Measurements from ENCODE around the gene KRT82. TPM values are rescaled to one million over a fixed set of nuclear protein-coding genes. Genes with fewer than 3 reads are reported as not detected.

KRT82 gene
- total RNA-seq, 1 donor from 2014 or later, result not detected

DNA sequence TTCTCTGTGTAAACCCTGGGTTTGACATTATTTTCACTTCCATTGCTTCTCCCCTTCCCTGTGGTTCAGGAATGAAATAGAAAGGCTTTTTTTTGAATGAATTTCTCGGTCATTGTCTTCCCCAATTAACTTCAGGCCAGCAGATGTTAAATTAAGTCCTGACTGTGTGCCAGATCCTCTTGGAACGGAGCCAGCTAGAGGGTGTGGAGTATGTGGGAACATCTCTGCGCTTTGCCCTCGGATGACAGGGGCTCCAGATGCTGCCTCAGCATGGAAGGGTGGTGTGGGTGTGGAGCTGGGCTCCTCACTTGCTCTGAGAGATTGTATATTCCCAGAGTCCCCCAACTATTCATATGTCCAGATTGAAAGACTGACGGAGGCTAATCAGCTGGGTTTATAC, 51.9 kb downstream of the KRT82 start:
- TF ChIP-seq, protein P1, sequence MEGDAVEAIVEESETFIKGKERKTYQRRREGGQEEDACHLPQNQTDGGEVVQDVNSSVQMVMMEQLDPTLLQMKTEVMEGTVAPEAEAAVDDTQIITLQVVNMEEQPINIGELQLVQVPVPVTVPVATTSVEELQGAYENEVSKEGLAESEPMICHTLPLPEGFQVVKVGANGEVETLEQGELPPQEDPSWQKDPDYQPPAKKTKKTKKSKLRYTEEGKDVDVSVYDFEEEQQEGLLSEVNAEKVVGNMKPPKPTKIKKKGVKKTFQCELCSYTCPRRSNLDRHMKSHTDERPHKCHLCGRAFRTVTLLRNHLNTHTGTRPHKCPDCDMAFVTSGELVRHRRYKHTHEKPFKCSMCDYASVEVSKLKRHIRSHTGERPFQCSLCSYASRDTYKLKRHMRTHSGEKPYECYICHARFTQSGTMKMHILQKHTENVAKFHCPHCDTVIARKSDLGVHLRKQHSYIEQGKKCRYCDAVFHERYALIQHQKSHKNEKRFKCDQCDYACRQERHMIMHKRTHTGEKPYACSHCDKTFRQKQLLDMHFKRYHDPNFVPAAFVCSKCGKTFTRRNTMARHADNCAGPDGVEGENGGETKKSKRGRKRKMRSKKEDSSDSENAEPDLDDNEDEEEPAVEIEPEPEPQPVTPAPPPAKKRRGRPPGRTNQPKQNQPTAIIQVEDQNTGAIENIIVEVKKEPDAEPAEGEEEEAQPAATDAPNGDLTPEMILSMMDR (conservative IDR thresholded peaks at IDR 0.05), result no peak
- Mint-ChIP-seq H3K9me3 (no peaks in the 10 kb centered on the region), H3K4me3 (no peak overlapping the region), H3K36me3 (ENCODE audit: low read depth) (no peaks in the 10 kb centered on the region), H3K4me1 (no peaks in the 10 kb centered on the region), H3K27ac (ENCODE audit: unreplicated experiment) (no peak overlapping the region), H3K27me3 (ENCODE audit: low read depth) (peaks cover 24% of the 10 kb centered on the region)
- DNase-seq (ENCODE audit: low read depth, low spot score), result no peak

DNA sequence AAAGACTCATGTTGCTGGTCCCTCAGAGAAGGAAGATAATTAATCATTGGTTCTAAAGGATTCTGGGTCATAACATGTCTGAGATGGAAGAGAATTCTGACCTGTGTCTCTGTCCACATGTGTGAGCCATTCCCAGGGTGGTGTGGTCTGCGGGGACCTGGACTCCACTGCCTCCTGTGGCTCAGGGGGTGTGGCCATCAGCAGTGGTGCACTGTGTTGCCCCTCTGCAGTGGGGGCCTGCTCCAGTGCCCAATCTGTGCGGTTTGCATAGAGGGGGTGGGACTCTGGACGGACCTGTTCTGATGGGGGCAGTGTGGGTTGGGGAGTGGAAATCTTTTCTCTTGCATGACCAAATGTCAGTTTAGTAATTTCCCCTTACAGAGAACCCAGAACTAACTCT, 52.4 kb downstream of the KRT82 start:
- DNase-seq (ENCODE audit: low read depth, low spot score), result no peak
- no peaks in the 10 kb centered on the region for H3K4me1 Mint-ChIP-seq
- H3K27me3 Mint-ChIP-seq (ENCODE audit: low read depth), result peaks cover 28% of the 10 kb centered on the region
- H3K4me3 Mint-ChIP-seq, result no peak overlapping the region
- H3K9me3 Mint-ChIP-seq, result no peaks in the 10 kb centered on the region
- TF ChIP-seq, protein P1 (conservative IDR thresholded peaks at IDR 0.05), result no peak
- H3K27ac Mint-ChIP-seq (ENCODE audit: unreplicated experiment), result no peak overlapping the region
- H3K36me3 Mint-ChIP-seq (ENCODE audit: low read depth), result no peaks in the 10 kb centered on the region

DNA sequence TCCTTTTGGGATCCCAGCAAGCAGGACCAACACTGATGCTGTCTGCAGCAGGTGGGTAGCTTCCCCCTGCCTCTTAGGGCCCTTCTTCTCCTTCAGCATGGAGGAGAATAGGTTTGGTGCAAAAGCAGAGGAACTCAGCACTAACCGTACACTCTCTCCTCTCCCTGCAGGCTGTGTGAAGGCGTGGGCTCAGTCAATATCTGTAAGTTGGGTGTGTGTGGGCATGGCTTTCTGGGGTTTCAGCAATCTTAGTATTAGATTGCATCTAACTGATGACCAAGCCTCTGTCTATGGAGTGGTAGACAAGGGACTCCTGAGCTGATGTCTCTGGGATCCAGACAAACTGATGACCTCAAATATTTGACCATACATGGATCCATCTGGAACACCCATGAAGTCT, 53.2 kb downstream of the KRT82 start:
- no peaks in the 10 kb centered on the region for H3K36me3 Mint-ChIP-seq (ENCODE audit: low read depth)

DNA sequence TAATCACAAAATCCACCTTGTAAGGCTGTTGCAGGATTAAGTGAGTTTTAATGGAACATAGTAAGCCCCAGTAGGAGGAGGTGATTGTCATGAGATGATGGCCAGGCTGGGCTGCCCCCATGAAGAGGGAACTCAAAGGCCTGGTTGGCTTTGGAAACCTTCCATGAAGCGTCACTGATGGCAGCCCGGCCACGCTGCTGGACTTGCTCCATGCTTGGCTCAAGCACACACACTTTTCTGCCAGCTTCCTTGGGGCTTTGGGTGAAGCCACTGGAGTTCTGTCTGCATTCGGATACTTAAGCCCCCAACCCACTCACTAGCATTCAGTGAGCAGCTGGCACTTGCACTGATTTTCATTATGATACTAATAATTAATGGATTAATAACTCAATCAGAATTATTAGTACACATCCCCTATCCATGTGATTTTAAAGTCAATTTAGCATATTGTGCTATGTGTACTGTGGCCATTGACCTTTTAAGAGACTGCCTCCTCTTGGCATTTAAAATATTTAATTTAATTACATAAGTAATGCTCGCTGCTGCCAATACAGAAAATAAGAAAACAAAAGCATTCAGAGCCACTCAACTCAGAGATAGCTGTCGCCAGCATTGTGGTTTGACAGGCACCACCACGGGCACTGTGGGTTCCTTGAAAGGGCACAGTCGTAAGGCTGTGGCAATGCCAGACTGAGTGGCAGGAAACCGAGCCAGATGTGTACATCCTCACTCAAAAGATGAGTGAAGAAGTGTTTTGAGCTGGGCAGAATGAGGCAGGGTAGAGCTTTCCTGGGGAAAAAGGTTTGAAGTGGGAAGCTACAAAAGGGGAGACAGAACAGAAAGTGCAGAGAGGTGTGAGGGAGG, 54.7 kb downstream of the KRT82 start:
- TF ChIP-seq, protein P1 (conservative IDR thresholded peaks at IDR 0.05), result no peak
- Mint-ChIP-seq H3K4me3 (no peak overlapping the region), H3K27ac (ENCODE audit: unreplicated experiment) (no peak overlapping the region), H3K4me1 (no peaks in the 10 kb centered on the region), H3K9me3 (no peaks in the 10 kb centered on the region), H3K27me3 (ENCODE audit: low read depth) (peaks cover 34% of the 10 kb centered on the region), H3K36me3 (ENCODE audit: low read depth) (no peaks in the 10 kb centered on the region)
- DNase-seq (ENCODE audit: low read depth, low spot score), result no peak

More for the DNA sequence above, 53.2 kb downstream of the KRT82 start:
- TF ChIP-seq, protein P1 (conservative IDR thresholded peaks at IDR 0.05), result no peak
- Mint-ChIP-seq H3K27ac (ENCODE audit: unreplicated experiment) (no peak overlapping the region), H3K4me3 (no peak overlapping the region), H3K4me1 (no peaks in the 10 kb centered on the region), H3K27me3 (ENCODE audit: low read depth) (peaks cover 32% of the 10 kb centered on the region), H3K9me3 (no peaks in the 10 kb centered on the region)
- DNase-seq (ENCODE audit: low read depth, low spot score), result no peak

DNA sequence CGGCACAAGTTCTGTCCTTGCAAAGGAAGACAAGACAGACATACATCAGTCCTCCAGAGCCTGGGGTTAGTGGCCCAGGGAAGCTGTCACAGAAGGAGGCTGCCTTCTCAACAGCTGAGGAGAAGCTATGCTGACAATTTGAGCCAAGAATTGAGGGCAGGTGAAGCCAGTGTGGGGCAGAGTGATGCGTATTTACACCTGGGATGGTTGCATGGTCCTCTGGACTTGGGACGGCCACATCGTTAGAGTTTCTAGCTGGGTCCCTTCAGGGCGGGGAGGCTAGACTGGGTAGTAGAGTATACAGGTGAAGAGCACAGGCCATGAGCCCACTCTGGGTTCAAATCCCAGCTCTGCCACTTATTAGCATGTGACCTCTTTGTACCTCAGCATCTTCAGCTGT, 55.3 kb downstream of the KRT82 start:
- H3K4me3 Mint-ChIP-seq, result no peak overlapping the region
- no peaks in the 10 kb centered on the region for H3K4me1 Mint-ChIP-seq
- TF ChIP-seq, protein P1 (conservative IDR thresholded peaks at IDR 0.05), result no peak
- no peak for DNase-seq (ENCODE audit: low read depth, low spot score)
- peaks cover 34% of the 10 kb centered on the region for H3K27me3 Mint-ChIP-seq (ENCODE audit: low read depth)
- no peak overlapping the region for H3K27ac Mint-ChIP-seq (ENCODE audit: unreplicated experiment)
- H3K36me3 Mint-ChIP-seq (ENCODE audit: low read depth), result no peaks in the 10 kb centered on the region
- H3K9me3 Mint-ChIP-seq, result no peaks in the 10 kb centered on the region
